Urothelium cell line (cell line): Measurements from ENCODE around the gene ZSWIM3.
A peak's percentile ranks its signal among the peaks of the same experiment; 100 is the strongest.
"Not testable (repeated sequence)": the region's sequence is repeated elsewhere in the genome, so short reads cannot be mapped to it uniquely, and the experiment has no call there.

Experiments
- DNase-seq: peaks from one replicate; pipeline ENCODE4 v3.0.0; 2011; ENCODE audit warnings: low spot score, mixed read lengths
- FAIRE-seq: peaks from 2 replicates; lab custom pipeline; 2011; peaks lifted over from hg19 to GRCh38; lab: Jason Lieb, UNC

ZSWIM3 gene

DNA sequence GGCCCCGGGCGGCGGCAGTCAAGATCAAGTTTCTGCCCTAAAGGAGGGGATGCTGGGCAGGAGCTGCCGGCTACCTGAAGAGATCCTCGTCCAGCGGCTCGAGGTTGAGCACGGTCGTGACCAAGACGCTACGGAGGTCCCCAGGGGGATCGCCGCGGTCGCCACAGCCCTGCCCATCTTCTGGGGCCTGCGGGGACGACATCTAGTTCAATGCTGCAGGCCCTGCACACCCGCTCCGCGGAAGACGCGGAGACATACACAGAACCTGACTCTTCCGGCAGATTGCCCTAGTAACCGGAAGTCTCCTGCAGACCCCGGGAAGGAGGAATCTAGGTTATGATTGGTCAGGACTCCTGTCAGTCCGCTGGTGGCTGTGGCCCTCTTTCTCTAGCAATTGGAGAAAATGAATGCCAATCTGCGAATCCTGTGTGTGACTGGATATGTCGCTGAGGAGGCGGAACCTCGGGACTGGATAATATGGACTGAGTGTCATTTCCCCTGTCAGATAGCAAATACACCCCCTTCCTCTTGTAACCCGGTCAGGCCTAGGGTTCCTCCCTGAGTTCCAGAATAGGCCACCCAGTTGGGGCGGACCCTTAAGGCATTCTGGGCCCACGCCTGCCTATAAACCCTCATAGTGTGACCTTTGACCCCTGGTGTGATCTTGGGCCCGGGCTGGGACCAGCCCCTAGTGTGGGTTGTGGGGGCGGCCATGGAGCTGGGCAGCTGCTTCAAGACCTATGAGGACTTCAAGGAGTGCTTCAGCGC lies at the start of gene ZSWIM3, which contains the start of gene ACOT8:
Gene ZSWIM3 (plus strand): TSS at position 501 of the 768 bp plus-strand sequence. CDS start 212 bp downstream, at position 713.
Gene ACOT8 (minus strand): TSS at position 279 of the 768 bp plus-strand sequence. CDS start 77 bp downstream, at position 202.
- FAIRE-seq (peak; percentile 42), DNase-seq (peak; percentile 100)

DNA sequence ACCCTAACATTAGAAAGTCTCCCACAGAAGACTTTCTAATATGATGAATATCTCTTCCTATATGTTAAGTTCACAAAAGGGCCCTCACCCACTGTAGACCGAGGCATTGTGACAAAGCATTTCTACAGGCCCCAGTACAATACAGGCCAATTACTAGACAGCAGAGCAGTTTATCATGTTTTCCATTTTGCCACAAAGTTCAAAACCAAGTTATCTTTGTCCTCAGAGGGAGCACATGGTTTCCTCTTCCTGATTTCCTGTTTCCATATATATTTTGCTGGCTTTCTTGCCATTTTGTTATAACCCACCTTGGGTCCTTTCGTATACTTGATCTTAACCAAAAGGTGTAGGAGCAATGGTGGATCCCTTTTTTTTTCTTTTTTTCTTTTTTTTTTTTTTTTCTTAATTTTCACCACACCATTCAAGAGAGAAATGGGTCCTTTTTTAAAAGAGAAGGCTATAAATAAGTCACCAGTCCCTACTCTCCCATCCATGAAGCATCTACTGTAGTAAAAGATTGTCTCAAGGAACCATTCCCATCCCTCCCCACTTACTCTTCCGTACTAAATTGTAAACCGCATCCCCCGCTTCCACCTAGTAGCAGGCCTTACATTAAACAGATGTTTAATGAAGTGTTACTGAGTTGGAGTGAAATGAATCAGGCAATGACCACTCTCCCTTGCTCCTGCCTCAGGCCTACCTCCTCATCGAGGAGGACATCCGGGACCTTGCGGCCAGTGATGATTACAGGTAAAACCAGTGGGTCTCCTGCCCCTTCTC lies 47.0 kb upstream of the ZSWIM3 start:
- no peak for DNase-seq
- FAIRE-seq: no peak

DNA sequence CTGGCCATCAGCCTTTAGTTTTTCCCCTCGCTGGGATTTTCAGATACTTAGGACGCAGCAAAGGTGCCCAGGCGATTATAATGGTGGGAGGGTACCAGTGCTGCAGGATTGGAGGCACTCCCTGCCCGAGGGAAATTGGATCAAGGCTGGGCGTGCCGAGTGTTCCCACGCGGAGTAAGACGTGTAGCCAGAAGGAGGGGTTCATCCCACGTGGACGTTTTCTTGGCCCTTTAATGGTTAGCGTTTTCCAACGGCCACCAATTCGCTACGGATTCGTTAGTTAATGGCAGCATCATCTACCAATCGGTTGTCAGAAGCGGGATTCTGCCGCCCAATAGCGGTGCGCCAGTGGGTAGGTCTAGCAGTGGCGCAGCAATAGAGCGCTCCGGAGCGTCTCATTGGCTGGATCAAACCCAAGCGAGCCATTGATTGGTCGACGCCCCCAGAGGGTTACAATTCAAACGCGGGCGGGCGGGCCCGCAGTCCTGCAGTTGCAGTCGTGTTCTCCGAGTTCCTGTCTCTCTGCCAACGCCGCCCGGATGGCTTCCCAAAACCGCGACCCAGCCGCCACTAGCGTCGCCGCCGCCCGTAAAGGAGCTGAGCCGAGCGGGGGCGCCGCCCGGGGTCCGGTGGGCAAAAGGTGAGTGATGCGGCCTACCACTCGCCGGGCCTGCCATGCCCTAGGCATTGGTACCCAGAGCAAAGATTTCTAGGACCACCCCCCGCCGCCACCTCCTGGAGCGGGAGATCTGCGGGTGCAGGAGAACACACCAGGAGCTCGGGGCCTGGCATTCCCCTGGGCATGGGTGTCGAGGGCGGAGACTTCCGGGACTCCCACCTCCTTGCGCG lies 45.0 kb upstream of the ZSWIM3 start, which contains the start of gene UBE2C:
Gene UBE2C (plus strand): TSS at position 488 of the 849 bp plus-strand sequence. CDS start 52 bp downstream, at position 540.
- peak; percentile 99 for DNase-seq
- FAIRE-seq: peak; percentile 87

DNA sequence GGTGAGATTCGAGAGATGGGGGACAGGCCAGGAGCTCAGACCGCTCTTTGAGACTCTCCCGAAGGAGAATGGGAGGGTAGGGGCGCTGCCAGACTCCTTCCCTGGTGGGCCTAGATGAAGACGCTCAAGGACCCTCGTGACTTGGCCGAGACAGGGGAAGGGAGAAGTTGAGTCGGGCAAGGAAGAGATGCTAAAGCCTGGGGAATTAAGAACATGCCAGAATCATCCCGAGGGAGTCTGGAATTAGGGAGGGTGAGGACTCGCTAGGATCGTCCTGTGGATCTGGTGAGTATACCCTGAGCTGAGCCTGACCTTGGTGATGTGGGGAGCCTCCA lies 44.4 kb upstream of the ZSWIM3 start:
- FAIRE-seq: no peak
- DNase-seq: no peak

DNA sequence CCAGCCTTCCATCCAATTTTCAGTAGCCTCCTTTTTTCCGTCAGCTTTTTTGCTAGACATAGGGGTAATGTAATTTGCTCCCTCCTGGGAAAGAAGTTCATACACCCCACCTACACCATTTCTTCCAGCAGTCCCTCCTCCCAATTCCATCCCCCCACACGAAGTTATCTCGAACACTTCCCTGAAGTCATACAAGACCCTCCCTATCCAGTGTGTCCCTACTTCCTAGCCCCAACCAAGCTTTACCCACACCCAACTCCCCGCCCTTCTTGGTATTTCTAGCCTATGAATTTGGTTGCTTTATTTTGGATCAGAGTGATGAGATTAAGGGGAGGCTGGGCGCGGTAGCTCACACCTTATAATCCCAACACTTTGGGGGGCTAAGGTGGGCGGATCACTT lies 43.9 kb upstream of the ZSWIM3 start:
- FAIRE-seq (no peak), DNase-seq (no peak)

DNA sequence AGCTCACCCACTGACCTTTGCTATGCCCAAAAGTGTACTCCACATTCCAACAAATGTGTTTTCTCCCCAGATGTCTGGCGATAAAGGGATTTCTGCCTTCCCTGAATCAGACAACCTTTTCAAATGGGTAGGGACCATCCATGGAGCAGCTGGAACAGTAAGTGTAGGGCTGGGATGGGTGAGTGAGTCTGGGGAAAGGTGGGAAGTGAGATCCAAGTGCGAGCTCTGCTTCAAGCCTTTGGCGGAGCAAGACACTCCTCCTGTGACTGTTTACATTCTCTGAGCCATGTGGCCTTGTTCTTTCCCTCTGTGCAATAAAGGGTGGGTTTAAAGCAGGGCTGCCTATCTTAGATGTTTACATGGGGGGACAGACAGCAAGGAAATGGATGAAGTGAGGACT lies 43.1 kb upstream of the ZSWIM3 start:
- no peak for FAIRE-seq

DNA sequence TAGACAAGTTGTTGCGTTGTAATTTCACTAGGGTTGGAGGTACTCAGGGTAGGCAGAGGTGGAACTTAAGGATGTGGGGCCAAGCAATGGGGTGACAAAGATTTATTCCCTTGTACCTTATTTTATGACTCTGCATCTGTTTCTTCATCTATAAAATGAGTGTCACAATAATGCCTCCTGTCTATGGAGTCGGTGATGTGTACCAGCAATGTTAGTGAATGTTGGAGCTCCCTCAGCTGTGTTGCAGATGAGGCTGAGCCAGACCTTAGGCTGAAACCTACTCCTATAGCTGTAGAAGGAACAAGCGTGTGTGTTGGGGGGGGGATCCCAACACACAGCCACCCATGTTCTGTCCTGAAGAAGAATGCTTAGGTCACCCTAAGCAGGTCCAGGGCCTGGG lies 40.5 kb upstream of the ZSWIM3 start:
- no peak for DNase-seq
- FAIRE-seq: no peak

More for the DNA sequence above, 43.1 kb upstream of the ZSWIM3 start:
- no peak for DNase-seq

DNA sequence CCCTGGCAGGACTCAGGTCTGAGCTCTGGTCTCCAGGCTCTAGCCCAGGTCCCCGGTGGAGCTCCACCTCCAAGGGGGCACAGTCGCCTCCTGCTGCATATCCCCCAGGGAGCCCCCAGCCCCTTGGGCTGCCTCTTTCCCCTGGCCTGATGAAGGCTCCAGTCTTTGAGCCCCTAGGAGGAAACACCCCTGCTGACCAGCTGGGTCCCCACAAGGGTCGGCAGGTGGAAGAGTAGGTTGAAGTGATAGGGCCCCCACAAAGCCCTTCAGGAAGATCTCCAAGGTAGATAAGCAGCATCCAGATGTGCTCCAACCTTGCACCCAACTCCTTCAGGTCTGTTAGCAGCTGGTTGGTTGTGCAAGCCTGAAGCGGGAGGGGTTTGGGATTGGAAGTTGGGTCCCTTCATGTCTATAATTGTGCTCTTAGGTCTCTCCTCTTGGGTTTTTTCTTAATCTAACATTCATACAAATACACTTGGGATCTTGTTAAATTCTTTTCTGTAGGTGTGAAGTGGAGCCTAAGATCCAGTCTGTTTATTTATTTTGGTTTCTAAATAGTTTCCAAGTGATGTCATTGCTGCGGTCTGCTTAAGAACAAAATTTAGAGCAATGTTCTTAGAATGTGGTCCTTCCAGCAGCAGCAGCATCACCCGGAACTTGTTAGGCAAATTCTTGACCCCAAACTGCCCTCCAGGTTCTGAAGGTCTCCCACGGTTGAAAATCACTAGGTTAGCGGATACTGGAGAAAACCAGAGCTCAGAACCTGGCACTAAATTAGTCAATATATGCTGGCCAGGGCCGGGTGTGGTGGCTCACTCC lies 39.8 kb upstream of the ZSWIM3 start:
- DNase-seq (peak; percentile 57), FAIRE-seq (no peak)

DNA sequence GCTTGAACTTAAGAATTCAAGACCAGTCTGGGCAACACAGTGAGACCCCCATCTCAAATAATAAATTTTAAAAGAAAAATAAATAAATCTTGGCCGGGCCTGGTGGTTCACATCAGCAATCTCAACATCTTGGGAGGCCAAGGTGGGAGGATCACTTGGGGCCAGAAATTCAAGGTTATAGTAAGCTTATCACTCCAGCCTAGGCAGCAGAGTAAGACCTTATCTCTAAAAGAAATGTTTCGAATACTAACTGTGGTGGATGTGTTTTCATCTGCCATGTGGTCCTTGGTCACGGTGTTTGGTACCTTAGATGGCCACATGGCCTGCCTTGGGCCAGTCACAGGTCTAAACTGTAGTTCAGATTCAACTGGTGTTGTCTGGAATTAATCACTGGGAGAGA lies 39.2 kb upstream of the ZSWIM3 start:
- DNase-seq (no peak), FAIRE-seq (no peak)

DNA sequence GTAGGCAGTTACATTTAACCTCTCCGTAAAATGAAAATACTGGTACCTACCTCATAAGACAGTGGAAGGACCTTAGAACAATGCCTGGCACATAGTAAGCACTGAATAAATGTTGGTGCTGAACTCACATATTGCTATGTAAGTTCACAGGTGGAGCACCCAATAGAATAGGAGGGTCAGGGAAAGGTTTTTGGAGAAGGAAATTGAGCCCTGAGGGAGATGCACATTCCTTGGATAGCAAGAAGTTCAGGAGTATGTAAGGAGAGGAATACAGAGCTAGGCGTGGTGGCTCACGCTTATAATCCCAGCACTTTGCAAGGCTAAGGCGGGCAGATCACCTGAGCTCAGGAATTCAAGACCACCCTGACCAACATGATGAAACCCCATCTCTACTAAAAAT lies 37.9 kb upstream of the ZSWIM3 start:
- DNase-seq: no peak
- FAIRE-seq: no peak

DNA sequence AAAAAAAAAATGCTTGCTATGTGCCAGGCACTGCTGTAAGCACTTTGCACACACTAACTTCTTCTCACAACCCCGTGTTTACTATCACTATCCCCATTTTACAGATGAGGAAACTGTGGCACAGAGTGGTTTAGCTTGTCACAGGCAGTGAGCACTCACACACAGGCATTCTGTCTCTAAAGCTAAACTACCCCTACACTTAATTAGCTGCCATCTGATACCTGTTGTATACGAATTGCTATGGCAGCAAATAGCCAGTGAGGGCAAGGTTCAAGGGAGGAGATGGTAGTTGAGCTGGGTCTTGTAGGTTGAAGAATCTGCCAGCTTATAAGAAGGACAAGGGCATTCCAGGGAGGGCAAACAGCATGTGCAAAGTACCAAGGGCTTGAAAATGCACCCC lies 35.5 kb upstream of the ZSWIM3 start:
- DNase-seq (no peak), FAIRE-seq (no peak)

DNA sequence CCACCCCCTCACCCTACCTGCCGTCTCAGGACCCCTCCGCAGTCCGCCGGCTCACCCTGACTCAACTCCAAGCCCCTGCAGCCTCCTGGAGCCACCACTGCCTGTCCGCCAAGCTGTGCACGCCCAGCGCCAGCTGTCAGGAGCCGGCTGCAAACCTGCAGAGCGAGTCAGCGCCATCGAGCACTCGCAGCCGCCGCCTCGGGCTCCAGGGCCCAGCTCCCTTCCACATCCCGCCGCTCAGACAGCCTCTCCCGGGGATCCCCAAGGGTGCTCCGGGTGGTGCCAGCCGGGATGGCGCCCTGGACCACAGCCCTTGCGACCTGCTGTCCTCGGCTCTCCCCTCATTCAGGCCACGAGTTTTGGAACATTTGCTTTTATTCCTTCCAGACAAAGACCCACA lies 34.6 kb upstream of the ZSWIM3 start:
- no peak for FAIRE-seq

DNA sequence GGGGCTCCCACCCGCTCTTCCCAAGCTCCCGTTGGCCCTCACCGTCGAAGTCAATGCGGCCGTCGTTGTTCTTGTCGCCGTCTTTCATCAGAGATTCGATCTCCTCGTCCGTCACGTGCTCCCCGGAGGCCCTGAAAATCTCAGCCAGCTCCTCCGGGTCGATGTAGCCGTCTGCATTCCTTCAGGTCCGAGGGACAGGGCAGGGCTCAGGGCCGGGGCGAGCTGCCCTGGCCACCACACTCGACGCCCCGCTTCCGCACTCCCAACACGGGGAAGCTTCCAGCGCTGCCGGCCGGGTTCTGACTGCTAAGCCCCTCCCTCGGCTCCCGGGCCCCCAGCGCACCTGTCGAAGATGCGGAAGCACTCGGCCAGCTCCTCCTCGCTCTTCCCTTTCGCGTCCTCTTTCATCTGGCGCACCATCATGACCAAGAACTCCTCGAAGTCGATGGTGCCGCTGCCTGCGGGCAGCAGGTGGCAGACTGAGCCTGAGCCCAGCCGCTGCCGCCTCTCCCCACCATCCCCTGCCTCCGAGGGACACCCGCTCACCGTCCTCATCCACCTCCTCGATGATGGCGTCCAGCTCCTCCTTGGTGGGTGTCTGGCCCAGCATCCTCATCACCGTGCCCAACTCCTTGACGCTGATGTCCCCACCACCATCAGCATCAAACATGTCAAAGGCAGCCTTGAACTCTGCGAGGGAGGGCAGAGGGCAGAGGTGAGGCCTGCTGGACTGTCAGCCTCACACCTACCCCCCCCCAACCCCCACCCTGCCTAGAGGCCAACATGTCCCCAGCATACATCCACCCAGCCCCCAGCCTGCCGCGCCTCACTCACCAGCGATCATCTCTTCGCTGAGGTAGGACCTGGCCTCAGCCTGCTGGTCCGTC lies 33.2 kb upstream of the ZSWIM3 start:
- FAIRE-seq (no peak), DNase-seq (no peak)

More for the DNA sequence above, 34.6 kb upstream of the ZSWIM3 start:
- DNase-seq: peak; percentile 40

DNA sequence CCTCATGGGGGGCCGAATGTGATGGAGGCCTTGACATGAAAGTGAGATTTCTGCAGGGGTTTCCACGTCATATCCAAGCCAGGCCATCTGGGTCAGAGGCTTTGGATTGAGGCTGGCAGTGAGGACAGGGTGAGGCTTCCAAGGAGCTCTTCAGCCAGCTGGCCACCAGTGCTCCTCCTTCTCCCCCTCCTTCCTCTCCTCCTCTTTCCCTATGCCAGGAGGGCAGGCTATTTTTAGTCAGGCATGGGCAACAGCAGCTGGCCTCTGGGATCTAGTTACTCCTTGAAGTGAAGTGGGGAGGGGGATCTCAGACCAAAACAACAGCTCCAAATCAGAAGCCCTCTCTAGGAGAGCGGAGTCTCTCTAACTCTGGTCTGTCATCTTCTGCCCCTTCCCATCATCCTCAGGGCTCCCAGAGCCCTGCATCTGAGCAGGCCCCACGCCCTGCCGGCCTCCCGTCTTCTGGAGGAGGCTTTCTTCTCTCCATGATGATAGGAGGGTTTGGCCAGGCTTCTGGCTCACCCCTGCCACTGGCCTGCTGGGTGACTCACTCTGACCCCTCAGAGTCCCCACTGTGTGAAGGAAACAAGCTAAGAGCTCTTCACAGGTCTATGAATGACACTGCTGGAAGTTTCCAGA lies 30.9 kb upstream of the ZSWIM3 start:
- DNase-seq: no peak
- no peak for FAIRE-seq

DNA sequence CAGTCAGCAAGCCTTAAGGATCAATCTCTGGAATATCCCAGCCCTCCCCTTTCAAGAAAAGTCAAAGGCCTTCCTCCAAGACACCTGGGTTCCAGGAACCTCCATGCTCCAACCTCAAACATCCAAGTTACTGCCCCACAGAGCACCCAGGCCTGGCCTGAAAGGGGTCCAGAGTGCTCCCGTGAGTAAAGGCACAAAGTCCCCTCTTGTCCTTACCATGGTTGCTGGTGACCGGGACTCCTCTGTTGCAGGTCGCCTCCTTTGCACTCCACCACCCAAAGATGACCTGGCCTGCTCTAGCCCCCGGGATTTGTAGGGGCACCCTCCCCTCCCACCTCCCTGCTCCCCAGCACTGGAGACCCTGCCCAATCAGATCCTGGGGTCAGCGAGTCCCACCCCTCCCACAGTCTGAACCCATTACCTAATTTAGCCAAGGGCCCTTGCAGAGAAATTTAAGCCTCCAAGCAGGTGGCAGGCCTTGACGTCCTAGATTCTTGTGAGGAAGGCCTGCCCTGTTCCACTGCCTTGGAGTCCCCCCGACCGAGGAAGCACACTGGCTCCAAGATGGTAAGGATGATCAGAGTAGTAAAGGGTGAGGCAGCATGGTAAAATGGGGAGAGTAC lies 30.3 kb upstream of the ZSWIM3 start, which contains the start of gene TNNC2:
Gene TNNC2 (minus strand): TSS at position 283 of the 623 bp plus-strand sequence. CDS start 64 bp downstream, at position 219.
- DNase-seq (no peak), FAIRE-seq (no peak)

DNA sequence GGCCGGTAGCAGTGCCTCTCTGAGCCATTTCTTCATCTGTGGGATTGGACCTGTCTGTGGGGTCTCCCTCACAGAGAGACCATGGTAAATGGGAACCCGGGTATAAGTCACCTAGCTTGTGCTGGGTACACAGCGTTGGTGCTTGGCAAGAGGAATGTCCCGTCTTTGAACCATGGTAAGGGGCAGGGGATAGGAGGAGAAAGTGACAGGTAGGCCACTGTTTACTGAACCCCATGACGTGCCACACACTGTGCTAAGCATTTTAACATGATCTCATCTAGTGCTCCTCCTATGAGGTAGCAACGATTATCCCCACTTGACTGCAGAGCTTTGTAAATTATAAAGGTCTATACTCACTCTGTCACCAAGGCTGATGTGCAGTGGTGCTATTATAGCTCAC lies 29.7 kb upstream of the ZSWIM3 start:
- FAIRE-seq: no peak
- DNase-seq: no peak

DNA sequence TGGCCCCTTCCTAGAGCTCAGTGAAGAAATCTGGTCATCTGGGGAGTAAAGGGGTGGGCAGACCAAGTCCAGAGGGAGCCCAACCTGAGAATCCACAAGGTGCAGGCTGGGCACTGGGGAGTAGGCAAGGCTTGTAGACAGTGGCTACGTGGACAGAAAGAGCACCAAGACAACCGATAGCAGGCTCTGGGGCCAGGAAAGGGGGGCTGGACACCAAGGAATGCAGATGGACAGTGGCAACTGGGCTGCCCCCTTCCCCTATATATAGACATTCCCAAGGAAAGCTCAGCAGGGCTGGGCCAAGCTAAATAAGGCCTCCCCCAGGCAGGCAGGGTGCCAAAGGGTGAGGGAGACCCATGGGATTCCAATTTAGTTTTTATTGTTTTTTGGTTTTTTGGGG lies 28.8 kb upstream of the ZSWIM3 start:
- FAIRE-seq (no peak), DNase-seq (no peak)

DNA sequence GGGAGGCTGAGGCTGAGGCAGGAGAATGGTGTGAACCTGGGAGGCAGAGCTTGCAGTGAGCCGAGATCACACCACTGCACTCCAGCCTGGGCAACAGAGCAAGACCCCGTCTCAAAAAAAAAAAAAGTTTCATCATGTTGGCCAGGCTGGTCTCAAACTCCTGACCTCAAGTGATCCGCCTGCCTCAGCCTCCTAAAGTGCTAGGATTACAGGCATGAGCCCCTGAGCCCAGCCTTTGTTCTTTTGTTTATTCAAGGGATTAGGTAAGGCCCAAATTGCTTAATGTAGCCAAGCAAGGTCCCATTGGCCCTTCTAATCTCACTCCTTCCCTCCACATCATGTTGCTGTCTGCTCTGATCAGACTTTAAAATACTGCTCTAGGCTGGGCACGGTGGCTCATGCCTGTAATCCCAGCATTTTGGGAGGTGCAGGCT lies 27.7 kb upstream of the ZSWIM3 start:
- DNase-seq, FAIRE-seq: not testable (repeated sequence)
